H1 (cell line): ENCODE results near the gene OTP. TPM values are rescaled to one million over a fixed set of nuclear protein-coding genes. Genes with fewer than 3 reads are reported as not detected.
A peak's percentile ranks its signal among the peaks of the same experiment; 100 is the strongest.

Experiments
- GTF2F1 ChIP-seq: IDR thresholded peaks from 2 replicates; pipeline ENCODE4 v1.6.1; 2012; ENCODE audit warnings: low read depth, low read length, improper control_type of control experiment, borderline replicate concordance
- RNF2 ChIP-seq: fragments of 200-900, 300-1000 bp; sonication (generic); IDR thresholded peaks from 2 replicates; pipeline ENCODE4 v1.7.1; 2016; ENCODE audit warnings: borderline replicate concordance, low read depth, mild to moderate bottlenecking, antibody characterized with exemption, low read length; ENCODE audit not compliant: poor library complexity, severe bottlenecking; ENCODE audit errors: missing control alignments
- polyA plus RNA-seq, 7 experiments: library from polyadenylated mRNA; depleted of rRNA in 3 of 7; stranded (reverse) in 5 of 7; unstranded in 2 of 7; fragments of >200 nt in 5 of 7; fragments of 200-250 nt in 2 of 7; gene quantifications; 1 replicate in 5 of 7; 2 replicates in 1 of 7; 4 replicates in 1 of 7; pipeline versions ENCODE4 v1.2.1 to v1.2.3, GENCODE V29; 2011 to 2013; ENCODE audit warnings: missing spikeins in 2 of 7, mixed read lengths in 2 of 7
- total RNA-seq: library from RNA; stranded (reverse); fragmentation: NEBNext Ultra II Directional; extraction: Animal tissue kit (Norgen Biotek cat#: 25700); gene quantifications from 2 replicates; pipeline ENCODE4 v1.2.1, GENCODE V29; 2021

Gene OTP
- total and polyA plus RNA-seq, 2 of the 8 experiments (the other 6 are each of a cell fraction or from before 2014, with no cell fraction given): not detected

- peak; percentile 91 for TF ChIP-seq RNF2
- TF ChIP-seq GTF2F1: no peak
Observed at GRCh38 chr5:77642738-77643653, 4.5 kb upstream of the OTP start (continued).
